HepG2 (cell line): Measurements from ENCODE around the gene ZFP3.

Source experiments
- BHLHE40 ChIP-seq: IDR thresholded peaks from 2 replicates; pipeline ENCODE4 v1.6.1; 2011; ENCODE audit warnings: low read length, improper control_type of control experiment
- CHD2 ChIP-seq: IDR thresholded peaks from 2 replicates; pipeline ENCODE4 v1.6.1; 2011; ENCODE audit warnings: low read depth, low read length, improper control_type of control experiment
- HMG20A ChIP-seq: IDR thresholded peaks from 2 replicates; pipeline ENCODE4 v1.6.1; 2016; ENCODE audit warnings: borderline replicate concordance
- MAFF ChIP-seq: IDR thresholded peaks from 2 replicates; pipeline ENCODE4 v1.6.1; 2011; ENCODE audit warnings: low read depth, low read length, improper control_type of control experiment
- MZF1 ChIP-seq: sonication (generic); formaldehyde crosslinking; IDR thresholded peaks from 2 replicates; pipeline ENCODE4 v1.8.1; 2023; ENCODE audit warnings: mild to moderate bottlenecking, missing genetic modification reagents, borderline replicate concordance
- POLR2A ChIP-seq, 2 experiments: IDR thresholded peaks; 2 replicates each; pipeline ENCODE4 v1.6.1; 2011; ENCODE audit warnings: low read depth in 2 of 2, low read length in 2 of 2, mild to moderate bottlenecking in 1 of 2, moderate library complexity in 1 of 2; ENCODE audit not compliant: insufficient read depth in 1 of 2
- SRF ChIP-seq: IDR thresholded peaks from 2 replicates; pipeline ENCODE4 v1.6.1; 2011; ENCODE audit warnings: mild to moderate bottlenecking, low read depth, low read length, moderate library complexity
- TGIF2 ChIP-seq: IDR thresholded peaks from 2 replicates; pipeline ENCODE4 v1.6.1; 2016; ENCODE audit warnings: control low read depth, missing compliant biosample characterization
- ZNF331 ChIP-seq: sonication (generic); formaldehyde crosslinking; IDR thresholded peaks from 2 replicates; pipeline ENCODE4 v1.4.0; 2020; ENCODE audit warnings: missing genetic modification reagents
- ZNF850 ChIP-seq: sonication (generic); formaldehyde crosslinking; conservative IDR thresholded peaks from 2 replicates; pipeline ENCODE4 v1.9.0; 2021; ENCODE audit warnings: mild to moderate bottlenecking, missing genetic modification reagents
- TF ChIP-seq, protein P1 (sequence below): sonication (generic); formaldehyde crosslinking; IDR thresholded peaks from 2 replicates; pipeline ENCODE4 v1.5.1; 2020; ENCODE audit warnings: mild to moderate bottlenecking, missing genetic modification reagents, moderate library complexity
- TF ChIP-seq, protein P2 (sequence below): sonication (generic); formaldehyde crosslinking; IDR thresholded peaks from 2 replicates; pipeline ENCODE4 v1.5.0; 2020; ENCODE audit warnings: mild to moderate bottlenecking, missing genetic modification reagents, moderate library complexity

DNA sequence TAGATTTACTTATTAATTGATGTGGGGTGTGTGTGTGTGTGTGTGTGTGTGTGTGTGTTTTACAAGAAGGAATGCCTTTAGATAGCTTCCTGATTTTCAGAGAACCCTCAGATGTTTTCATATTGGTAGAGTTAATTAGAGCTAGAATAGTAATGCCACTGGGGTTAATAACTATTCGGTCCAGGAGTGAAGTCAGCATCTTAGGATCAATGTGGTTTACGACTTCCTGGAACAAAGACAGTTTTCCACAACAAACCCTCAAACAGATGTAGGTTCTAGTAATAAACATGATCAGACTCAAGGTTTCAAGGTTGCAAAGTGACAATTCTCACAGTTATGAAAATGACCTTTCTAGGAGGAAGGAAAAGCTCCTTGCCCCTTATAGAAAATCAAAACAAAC is 30.8 kb upstream of the ZFP3 start:
- TF ChIP-seq SRF (no peak), MAFF (no peak), TGIF2 (CRISPR knock-in tag) (no peak), POLR2A (IDR thresholded peaks at IDR 0.05; ENCODE audit: insufficient read depth in 1 of 2, low read depth in 2 of 2, low read length in 2 of 2) (no peak), ZNF850 (no peak), HMG20A (no peak), BHLHE40 (no peak), MZF1 (no peak), CHD2 (no peak), ZNF331 (CRISPR knock-in tag) (no peak)
- TF ChIP-seq, protein P1, sequence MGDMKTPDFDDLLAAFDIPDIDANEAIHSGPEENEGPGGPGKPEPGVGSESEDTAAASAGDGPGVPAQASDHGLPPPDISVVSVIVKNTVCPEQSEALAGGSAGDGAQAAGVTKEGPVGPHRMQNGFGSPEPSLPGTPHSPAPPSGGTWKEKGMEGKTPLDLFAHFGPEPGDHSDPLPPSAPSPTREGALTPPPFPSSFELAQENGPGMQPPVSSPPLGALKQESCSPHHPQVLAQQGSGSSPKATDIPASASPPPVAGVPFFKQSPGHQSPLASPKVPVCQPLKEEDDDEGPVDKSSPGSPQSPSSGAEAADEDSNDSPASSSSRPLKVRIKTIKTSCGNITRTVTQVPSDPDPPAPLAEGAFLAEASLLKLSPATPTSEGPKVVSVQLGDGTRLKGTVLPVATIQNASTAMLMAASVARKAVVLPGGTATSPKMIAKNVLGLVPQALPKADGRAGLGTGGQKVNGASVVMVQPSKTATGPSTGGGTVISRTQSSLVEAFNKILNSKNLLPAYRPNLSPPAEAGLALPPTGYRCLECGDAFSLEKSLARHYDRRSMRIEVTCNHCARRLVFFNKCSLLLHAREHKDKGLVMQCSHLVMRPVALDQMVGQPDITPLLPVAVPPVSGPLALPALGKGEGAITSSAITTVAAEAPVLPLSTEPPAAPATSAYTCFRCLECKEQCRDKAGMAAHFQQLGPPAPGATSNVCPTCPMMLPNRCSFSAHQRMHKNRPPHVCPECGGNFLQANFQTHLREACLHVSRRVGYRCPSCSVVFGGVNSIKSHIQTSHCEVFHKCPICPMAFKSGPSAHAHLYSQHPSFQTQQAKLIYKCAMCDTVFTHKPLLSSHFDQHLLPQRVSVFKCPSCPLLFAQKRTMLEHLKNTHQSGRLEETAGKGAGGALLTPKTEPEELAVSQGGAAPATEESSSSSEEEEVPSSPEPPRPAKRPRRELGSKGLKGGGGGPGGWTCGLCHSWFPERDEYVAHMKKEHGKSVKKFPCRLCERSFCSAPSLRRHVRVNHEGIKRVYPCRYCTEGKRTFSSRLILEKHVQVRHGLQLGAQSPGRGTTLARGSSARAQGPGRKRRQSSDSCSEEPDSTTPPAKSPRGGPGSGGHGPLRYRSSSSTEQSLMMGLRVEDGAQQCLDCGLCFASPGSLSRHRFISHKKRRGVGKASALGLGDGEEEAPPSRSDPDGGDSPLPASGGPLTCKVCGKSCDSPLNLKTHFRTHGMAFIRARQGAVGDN (CRISPR knock-in tag) = no peak
- TF ChIP-seq, protein P2, sequence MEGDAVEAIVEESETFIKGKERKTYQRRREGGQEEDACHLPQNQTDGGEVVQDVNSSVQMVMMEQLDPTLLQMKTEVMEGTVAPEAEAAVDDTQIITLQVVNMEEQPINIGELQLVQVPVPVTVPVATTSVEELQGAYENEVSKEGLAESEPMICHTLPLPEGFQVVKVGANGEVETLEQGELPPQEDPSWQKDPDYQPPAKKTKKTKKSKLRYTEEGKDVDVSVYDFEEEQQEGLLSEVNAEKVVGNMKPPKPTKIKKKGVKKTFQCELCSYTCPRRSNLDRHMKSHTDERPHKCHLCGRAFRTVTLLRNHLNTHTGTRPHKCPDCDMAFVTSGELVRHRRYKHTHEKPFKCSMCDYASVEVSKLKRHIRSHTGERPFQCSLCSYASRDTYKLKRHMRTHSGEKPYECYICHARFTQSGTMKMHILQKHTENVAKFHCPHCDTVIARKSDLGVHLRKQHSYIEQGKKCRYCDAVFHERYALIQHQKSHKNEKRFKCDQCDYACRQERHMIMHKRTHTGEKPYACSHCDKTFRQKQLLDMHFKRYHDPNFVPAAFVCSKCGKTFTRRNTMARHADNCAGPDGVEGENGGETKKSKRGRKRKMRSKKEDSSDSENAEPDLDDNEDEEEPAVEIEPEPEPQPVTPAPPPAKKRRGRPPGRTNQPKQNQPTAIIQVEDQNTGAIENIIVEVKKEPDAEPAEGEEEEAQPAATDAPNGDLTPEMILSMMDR (CRISPR knock-in tag) = no peak
